Erythroblast (primary cell): Measurements from ENCODE around the gene TLR1.

ENCODE experiments used
- GATA1 ChIP-seq: IDR thresholded peaks from 2 replicates; pipeline ENCODE4 v1.6.1; 2011; ENCODE audit warnings: low read depth, mild to moderate bottlenecking, control low read depth, low read length, moderate library complexity
- POLR2A ChIP-seq: IDR thresholded peaks from 2 replicates; pipeline ENCODE4 v1.6.1; 2011; ENCODE audit warnings: mild to moderate bottlenecking, low read length

- TF ChIP-seq POLR2A, result no peak
- TF ChIP-seq GATA1, result no peak
Observed at GRCh38 chr4:38823766-38824165, 19.2 kb upstream of the TLR1 start.
